Measurements from ENCODE around the gene MMP27.

GRCh38 chr11:102724904-102725500 lies 19.4 kb upstream of the MMP27 start, which contains the start of gene MMP8:
- TF ChIP-seq CTCF (optimal IDR thresholded peaks at IDR 0.05 in 1 of 3, IDR thresholded peaks at IDR 0.05 in 1 of 3, conservative IDR thresholded peaks at IDR 0.05 in 1 of 3; ENCODE audit: extremely low read depth in 1 of 3, insufficient read depth in 2 of 3, low read length in 3 of 3) (no peak), EZH2 (IDR thresholded peaks at IDR 0.05; ENCODE audit: low read length) (no peak)

Data from keratinocyte (primary cell).